ENCODE measurements around the gene AQP10. TPM values are rescaled to one million over a fixed set of nuclear protein-coding genes. Genes with fewer than 3 reads are reported as not detected.

AQP10 gene, protein sequence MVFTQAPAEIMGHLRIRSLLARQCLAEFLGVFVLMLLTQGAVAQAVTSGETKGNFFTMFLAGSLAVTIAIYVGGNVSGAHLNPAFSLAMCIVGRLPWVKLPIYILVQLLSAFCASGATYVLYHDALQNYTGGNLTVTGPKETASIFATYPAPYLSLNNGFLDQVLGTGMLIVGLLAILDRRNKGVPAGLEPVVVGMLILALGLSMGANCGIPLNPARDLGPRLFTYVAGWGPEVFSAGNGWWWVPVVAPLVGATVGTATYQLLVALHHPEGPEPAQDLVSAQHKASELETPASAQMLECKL
- total RNA-seq = 0.05 TPM in 1 of 2 replicates, not detected in the other

DNA sequence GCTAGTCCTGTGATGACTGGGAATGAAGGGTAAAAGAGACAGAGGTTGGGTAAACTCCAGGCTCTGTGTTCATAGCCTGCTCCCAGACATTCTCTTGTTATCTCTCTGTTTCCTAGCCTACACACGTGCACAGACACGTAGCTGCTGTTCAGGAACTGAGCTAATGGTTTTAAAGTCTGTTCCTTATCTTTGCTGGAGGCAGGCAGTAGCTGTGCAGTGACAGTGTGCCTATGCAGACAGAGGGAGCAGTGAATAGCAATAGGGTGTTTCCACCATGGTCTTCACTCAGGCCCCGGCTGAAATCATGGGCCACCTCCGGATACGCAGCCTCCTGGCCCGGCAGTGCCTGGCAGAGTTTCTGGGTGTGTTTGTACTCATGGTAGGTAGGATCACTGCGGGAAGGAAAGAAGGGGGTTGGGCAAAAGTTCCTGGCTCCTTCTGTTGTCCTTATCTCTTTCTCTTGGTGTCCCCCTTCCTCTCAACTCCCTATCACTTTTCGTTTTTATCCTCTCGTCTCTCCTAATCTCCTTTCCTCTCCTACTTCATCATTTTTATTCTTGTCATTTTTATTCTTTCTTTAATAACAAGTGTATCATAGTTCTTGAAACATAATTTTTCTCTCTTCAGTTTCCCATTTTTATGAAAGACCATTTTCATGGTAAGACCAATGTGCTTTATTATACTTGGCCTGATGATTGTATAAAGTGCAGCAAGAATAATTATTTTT is at the start of gene AQP10:
Gene AQP10 (plus strand): TSS at position 212 of the 727 bp plus-strand sequence. CDS start 63 bp downstream, at position 275.

DNA sequence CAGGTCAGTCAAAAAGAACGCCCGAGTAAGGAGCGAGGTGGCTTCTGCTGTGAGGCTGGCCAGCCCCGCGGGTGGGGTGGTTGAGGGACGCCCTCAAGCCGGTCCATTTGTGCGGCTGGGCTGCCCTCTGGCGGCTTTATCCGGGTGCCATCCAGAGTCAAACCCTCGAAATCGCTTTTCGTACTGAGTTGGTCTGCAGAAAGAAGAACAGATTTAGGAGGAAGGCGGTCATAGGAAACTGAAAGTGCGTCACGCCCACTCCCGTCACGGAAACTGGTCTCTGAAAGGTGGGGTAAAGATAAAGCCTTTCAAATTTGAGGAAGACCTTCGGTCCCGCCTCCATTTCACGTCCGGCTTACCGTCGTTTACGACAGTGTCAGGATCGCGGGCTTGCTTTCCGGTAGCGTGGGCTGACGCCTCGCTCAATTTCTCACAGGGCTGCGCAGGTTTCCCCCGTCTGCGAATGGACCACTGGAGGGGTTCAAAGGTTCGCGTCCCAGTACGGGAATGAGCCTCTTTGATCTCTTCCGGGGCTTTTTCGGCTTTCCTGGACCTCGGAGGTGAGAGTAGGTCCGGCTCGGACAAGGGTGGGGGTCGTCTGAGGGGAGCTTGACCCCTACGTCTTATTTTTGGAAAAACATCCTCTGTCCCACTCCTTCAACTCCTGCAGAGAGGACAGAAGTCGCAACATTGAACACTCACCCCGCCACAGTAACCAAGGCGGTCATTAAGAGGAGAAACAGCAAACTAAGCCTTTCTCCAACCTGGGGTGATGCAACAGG is 48.5 kb upstream of the AQP10 start, which contains the start of gene HAX1:
Gene HAX1 (plus strand): TSS at position 413 of the 782 bp plus-strand sequence. CDS start 95 bp downstream, at position 508.

DNA sequence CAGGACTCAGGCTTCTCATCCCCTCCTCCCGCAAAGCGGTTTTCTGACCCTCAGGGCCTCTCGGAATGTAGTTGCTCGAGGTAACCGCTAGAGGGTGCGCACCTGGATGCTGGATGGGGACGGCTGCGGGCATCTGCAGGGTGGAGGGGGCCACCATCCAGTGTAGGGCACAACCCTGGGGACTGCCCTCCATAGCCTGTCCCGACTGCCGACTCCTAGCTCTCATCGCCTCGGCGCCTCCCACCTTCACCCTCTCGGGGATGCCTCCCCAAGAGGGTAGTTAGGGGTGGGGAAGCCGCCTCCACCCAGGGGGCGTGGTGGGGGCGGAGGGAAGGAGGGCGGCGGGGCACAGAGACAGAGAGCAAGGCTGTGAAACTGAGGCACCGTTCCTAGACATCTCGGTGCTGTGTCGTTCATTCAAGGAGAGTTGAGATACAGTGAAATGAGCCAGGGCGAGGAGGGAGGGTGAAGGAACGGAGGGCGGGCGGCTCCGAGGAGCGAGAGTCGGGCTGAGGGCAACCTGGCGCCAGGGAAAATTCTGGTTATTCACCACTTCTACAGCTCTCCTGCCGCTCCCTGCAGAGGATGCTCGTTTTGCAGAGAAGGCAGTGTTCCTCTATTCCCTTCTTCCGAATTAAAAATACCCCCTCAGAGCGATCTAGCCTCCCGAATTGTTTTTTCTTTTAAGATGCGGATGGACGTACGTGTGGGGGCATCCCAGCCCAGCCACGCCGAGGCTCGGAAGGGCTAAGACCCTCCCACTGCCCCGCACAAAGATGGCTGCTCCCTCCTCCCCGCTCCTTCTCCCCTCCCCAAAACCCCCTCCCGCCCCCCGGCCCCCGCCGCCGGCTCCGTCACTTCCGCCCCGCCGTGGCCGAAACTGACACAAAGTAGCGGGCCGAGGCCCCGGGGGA is 4.0 kb downstream of the AQP10 start, which contains the start of gene ATP8B2:
Gene ATP8B2 (plus strand): TSS at position 857 of the 914 bp plus-strand sequence. CDS start 2,617 bp downstream, outside the sequence.

Other genes starting within 250 kb of the AQP10 start
- gene NUP210L, start 166.0 kb upstream of the AQP10 start, total RNA-seq = under 0.01 and 0.05 TPM in 2 replicates
- gene TPM3, start 129.0 kb upstream of the AQP10 start, total RNA-seq = 382 and 1,181 TPM in 2 replicates
- not detected in 2 replicates for gene CFAP141, start 114.8 kb upstream of the AQP10 start, total RNA-seq
- 46.3 and 122 TPM in 2 replicates for gene UBAP2L, start 100.1 kb upstream of the AQP10 start, total RNA-seq
- 68.2 and 117 TPM in 2 replicates for gene HAX1, start 48.5 kb upstream of the AQP10 start, total RNA-seq
- 144 and 176 TPM in 2 replicates for gene ATP8B2, start 4.4 kb downstream of the AQP10 start, total RNA-seq
- 0.30 and 1.1 TPM in 2 replicates for gene IL6R, start 84.2 kb downstream of the AQP10 start, total RNA-seq
- not detected in 2 replicates for gene TDRD10, start 181.1 kb downstream of the AQP10 start, total RNA-seq
- gene SHE, start 181.3 kb downstream of the AQP10 start, total RNA-seq = under 0.01 and 0.05 TPM in 2 replicates
- gene UBE2Q1, start 237.6 kb downstream of the AQP10 start, total RNA-seq = 27.6 and 36.1 TPM in 2 replicates
- under 0.01 and 0.05 TPM in 2 replicates for gene CHRNB2, start 246.7 kb downstream of the AQP10 start, total RNA-seq

Measured in smooth muscle cell of the umbilical artery (primary cell).